COLO668 (cell line): ENCODE data around the gene ZBTB42.
"Not testable (repeated sequence)": the region's sequence is repeated elsewhere in the genome, so short reads cannot be mapped to it uniquely, and the experiment has no call there.

Source experiments
- DNase-seq: peaks from one replicate; lab custom pipeline; 2025; ENCODE audit not compliant: unreplicated experiment; lab: John Stamatoyannopoulos, UW

ZBTB42 gene

DNA sequence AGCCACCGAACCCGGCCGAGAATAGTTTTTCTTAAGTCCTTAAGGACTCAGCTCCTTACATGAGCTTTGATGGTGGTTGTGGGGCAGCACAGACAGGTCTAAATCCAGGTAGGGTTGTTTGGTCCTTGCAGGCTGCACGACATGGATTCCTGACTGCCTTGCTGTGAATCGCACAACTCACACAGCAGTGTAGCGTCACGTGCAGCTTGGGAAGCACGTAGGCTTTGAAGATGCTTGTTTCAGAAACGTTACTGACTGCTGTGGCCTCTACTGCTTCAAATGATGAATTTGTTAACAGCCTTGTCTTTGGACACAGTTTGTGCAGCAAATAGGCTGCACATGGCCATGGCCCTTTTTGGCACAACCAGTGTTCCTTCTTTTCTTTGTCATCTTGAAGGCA lies 29.9 kb downstream of the ZBTB42 start:
- DNase-seq: no peak

DNA sequence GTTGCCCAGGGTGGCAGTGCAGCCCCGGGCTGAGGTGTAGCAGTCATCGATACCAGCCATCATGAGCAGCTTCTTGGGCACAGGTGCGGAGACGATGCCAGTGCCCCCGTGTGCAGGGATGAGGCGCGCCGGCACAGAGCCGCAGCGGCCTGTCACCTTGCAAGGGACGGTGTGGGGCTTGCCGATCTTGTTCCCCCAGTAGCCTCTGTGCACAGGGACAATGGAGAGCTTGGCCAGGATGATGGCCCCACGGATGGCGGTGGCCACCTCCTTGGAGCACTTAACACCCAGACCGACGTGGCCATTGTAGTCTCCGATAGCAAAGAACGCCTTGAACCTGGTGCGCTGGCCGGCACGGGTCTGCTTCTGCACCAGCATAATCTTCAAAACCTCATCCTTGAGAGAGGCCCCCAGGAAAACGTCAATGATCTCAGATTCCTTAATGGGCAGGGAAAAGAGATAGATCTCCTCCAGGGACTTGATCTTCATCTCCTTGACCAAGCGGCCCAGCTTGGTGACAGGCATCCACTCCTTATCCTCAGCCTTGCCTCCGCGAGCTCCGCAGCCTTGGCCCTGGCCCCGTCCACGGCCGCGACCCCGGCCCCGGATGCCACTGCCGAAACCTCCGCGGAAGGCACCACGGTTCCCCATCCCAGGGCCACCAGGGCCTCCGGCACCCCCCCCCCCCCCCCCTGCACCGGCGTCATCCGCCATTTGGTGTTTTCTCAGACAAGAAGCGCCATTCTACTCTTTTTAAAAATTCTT lies 35.5 kb downstream of the ZBTB42 start:
- DNase-seq: not testable (repeated sequence)

DNA sequence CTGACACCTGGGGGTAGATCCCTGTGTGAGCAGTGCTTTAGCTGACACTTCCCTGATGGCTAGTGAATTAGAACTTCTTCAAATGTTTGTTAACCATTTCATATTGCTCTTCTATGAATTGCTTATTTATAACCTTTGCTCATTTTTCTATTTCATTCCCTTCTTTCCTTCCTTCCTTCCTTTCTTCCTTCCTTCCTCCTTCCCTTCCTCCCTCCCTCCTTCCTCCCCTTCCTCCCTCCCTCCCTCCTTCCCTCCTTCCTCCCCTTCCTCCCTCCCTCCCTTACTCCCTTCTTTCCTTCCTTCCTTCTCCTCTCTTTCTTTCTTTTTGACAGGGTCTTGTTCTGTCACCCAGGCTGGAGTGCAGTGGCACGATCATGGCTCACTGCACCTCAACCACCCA lies 40.8 kb downstream of the ZBTB42 start:
- no peak for DNase-seq

DNA sequence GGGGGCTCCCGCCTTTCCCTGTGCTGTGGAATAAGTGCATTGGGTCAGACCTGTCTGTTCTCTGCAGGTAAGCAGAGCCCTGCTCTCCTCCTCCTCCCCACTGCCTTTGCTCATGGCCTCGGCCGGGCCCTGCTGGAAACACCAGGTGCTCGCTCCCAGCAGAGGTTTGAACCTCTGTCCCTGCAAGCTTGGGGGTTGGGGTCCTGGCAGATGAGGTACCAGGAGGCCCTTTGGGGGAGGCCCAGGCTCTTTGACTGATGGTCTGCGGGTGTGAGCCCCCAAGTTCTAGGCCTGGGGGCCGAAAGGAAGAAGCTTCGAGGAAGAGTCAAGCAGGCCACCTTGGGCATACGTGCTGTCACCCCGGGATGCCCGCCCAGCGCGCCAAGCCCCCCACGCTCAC lies 42.1 kb downstream of the ZBTB42 start:
- no peak for DNase-seq

DNA sequence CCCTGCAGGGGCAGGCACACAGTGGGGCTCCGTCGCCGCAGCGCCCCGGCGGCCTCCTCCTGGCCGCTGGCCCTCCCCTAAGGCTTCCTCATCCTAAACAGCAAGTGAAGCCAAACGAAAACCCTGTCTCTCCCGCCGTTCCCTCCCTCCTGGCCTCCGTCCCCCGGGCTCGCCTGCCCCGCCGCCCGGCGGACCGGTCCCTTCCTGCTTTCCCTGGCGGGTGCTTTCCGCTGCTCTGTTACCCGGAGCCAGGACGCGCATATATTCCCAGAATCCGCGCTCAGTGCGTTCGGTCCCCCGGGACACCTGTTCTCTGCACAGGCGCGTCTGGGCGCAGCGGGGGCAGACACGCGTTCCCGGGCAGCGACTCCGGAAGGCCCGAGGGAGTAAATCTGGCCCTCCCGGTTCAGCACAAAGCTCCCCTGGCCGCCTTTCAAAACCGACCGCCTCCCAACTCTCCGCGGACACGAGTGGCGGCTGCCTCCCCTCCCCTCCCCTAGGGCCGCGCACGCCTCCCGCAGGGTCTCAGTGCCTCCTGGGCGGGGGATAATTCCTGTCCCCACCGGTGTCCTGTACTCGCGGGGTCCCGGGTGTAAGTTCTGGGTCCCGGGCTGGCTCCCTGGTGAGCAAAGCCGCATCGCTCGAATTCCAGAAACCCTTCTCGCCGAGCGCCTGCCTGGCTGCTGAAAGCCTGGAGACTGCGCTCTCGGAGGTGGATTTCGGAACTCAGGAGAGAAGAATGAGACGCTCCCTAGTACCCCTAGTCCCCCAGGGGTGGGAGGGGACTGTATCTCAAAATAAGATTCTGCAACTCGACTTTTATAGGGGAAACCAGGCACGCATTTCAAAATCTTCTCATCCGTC lies 42.8 kb downstream of the ZBTB42 start:
- DNase-seq: peak; percentile 41

DNA sequence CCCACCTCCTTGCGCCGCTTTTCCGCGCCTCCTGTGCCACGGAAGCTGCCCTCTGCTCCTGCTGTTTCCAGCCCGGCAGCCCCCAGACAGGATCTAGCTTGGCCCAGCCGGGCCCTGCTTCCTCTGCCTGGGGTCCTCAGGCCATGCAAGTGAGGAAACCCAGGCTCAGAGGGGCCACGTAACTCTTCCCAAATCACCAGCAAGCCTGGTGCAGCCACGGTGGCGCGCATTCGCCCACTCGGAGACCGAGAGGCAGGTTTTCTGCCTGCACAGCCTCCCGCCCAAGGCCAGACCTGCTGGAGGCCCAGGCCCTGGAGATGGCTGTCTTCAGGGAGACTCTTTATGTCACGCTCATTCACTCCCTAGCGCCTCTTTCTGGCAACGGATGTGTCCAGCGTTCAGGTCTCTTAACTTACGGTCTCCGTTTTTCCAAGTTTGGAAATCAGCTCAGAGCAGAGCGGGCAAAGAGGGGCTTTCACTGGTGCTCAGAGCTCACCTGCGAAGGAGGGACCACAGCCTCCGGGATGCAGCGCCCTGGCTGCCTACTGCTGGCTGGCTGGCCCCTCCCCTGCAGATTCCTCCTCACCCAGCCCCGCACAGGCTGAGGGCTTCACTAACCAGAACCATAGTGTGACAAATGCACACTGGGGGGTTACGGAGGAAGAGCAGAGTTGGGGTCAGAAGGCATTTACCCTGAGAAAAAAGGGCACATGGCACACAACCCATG lies 43.6 kb downstream of the ZBTB42 start:
- DNase-seq: no peak

DNA sequence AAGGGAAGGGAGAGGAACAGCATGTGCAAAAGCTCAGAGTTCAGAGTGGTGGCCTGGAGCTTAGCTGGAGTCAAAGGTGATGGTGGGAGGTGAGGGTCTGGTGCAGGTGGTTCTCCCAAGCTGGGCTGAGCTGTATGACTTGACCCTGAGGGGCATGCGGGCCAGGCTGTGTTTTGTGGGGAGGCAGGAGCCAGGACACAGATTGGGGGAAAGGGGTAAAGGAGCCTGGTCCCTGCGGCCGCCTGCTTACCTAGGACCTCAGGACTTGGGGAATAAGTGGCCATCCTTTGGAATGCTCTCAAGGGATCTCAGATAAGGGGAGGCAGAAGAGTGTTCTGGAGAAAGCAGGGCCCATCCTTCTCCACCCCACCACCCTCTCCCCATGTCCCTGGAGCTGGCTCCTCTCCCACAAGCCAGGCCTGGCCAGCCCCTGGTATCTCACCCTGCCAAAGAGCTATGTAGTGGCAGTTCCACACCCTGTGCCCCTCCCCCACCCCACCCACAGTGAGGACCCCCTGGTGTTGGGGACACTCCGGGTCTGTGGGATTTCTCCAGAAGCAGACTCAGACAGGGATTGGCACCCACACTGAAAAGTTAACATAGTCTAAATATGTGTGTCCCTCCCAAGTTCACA lies 44.2 kb downstream of the ZBTB42 start:
- no peak for DNase-seq

DNA sequence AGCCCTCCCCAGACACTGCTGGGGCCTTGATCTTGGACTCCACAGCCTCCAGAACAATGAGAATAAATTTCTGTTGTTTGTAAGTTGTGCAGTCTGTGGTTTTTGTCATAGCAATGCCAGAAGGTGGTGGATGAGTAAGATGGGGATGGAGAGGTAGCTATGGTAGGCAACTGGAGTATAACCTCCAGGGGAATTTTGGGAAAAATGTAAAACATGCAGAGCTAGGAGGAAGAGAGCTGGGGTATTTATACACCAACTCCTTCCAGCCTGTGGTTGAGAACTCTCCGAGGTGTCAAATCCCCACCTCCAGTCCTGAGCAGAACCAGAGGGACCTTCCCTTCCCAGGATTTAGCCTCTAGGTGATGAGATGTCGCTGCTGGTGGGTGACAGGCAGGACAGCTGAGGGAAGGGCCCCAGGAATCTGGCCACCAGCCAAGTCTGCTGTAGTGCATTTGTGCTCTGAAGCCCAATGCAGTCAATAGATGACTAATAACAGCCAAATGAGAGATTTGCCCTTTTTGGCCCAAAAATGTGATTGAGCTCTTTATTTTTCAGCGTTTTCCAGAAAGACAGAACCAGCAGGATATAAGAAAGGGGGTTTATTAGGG lies 45.0 kb downstream of the ZBTB42 start:
- DNase-seq: peak; percentile 41

DNA sequence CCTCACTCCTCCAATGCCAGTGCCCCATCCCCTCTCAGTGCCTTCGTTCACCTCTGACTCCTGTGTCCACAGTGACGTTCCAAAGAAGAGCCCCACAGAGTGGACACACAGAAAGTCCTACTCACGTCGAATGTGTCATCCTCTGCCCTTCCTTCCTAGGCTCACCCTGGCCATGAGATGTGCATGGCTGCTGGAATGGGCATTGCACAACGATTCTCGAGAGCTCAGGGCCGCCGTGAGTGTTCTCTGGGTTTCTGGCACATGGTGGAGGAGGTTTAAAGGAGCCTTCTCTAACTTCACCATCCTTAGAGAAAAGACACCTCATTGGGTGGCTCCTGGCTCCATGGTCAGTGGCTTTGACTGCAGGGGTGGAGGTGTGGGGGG lies 51.4 kb downstream of the ZBTB42 start:
- DNase-seq: no peak
